Sigmoid colon (tissue), 4 donors: ENCODE measurements around the gene BCL2L2.

Experiments
- POLR2AphosphoS5 ChIP-seq, 4 donors: sonication (generic); formaldehyde crosslinking; IDR thresholded peaks; one replicate each; pipeline ENCODE4 v1.6.1; 2017; ENCODE audit warnings: antibody characterized with exemption in 4 of 4
- TF ChIP-seq, protein P1 (sequence below), 4 experiments: fragments of 450-650 bp in 3 of 4; fragments of 200-600 bp in 1 of 4; IDR thresholded peaks; one replicate each; pipeline ENCODE4 v1.5.1; 2016 to 2019; ENCODE audit warnings: antibody characterized with exemption in 4 of 4, mild to moderate bottlenecking in 3 of 4, moderate library complexity in 2 of 4

DNA sequence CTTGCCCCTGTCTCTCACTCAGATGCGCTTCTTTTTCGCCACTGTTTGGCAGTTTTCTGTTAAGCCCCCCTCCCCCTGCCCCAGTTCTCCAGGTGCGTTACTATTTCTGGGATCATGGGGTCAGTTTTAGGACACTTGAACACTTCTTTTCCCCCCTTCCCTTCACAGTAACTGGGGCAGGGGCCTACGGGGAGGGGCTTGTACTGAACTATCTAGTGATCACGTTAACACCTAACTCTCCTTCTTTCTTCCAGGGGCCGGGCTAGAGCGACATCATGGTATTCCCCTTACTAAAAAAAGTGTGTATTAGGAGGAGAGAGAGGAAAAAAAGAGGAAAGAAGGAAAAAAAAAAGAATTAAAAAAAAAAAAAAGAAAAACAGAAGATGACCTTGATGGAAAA is 18.4 kb downstream of the BCL2L2 start:
- TF ChIP-seq, protein P1, sequence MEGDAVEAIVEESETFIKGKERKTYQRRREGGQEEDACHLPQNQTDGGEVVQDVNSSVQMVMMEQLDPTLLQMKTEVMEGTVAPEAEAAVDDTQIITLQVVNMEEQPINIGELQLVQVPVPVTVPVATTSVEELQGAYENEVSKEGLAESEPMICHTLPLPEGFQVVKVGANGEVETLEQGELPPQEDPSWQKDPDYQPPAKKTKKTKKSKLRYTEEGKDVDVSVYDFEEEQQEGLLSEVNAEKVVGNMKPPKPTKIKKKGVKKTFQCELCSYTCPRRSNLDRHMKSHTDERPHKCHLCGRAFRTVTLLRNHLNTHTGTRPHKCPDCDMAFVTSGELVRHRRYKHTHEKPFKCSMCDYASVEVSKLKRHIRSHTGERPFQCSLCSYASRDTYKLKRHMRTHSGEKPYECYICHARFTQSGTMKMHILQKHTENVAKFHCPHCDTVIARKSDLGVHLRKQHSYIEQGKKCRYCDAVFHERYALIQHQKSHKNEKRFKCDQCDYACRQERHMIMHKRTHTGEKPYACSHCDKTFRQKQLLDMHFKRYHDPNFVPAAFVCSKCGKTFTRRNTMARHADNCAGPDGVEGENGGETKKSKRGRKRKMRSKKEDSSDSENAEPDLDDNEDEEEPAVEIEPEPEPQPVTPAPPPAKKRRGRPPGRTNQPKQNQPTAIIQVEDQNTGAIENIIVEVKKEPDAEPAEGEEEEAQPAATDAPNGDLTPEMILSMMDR (IDR thresholded peaks at IDR 0.05), result no peak
- TF ChIP-seq POLR2AphosphoS5 (IDR thresholded peaks at IDR 0.05), result no peak
